ENCODE measurements around the gene FLYWCH2.

FLYWCH2 gene

GRCh38 chr16:2904100-2904921 is 21.3 kb downstream of the FLYWCH2 start:
- peaks cover 0 to 2% of the 10 kb centered on the region in 2 experiments for H3K36me3 ChIP-seq (ENCODE audit: control insufficient read depth in 1 of 2, insufficient read depth in 2 of 2, low read length in 2 of 2)
- H3K9ac ChIP-seq (ENCODE audit: low read length) = peak overlapping the region; percentile 0
- peak overlapping the region; percentile 45 for H4K91ac ChIP-seq (ENCODE audit: low read depth, low read length)
- peak overlapping the region; percentile 45 for H2BK120ac ChIP-seq (ENCODE audit: insufficient read depth, low read length, poor library complexity)
- H3K9me3 ChIP-seq (ENCODE audit: insufficient read depth, low read depth, low read length) = peaks cover 3% of the 10 kb centered on the region
- peak overlapping the region; percentile 17 for H3K4ac ChIP-seq (ENCODE audit: low read depth, low read length)
- H2BK12ac ChIP-seq (ENCODE audit: low read length) = no peak overlapping the region
- peaks cover 0 to 2% of the 10 kb centered on the region in 2 experiments for H3K4me1 ChIP-seq (ENCODE audit: control insufficient read depth in 1 of 2, insufficient read depth in 2 of 2, low read length in 2 of 2)
- H3K27me3 ChIP-seq (ENCODE audit: insufficient read depth, low read length) = no peaks in the 10 kb centered on the region
- WGBS (ENCODE audit: extremely low coverage, insufficient coverage, insufficient read length) = no CpG with 5 or more reads among the region's 62 CpGs
- peak overlapping the region; percentile 66 for H3K4me2 ChIP-seq (ENCODE audit: low read length)
- peaks cover 5% of the 10 kb centered on the region for H3K79me2 ChIP-seq (ENCODE audit: control insufficient read depth, insufficient read depth, low read length, poor library complexity)
- H4K8ac ChIP-seq (ENCODE audit: low read depth, low read length) = peak overlapping the region; percentile 74
- H3K4me3 ChIP-seq (ENCODE audit: low read depth, low read length) = peak overlapping the region; percentile 65
- peak; percentile 90 to 93 for DNase-seq
- peak overlapping the region; percentile 14 for H2BK5ac ChIP-seq (ENCODE audit: low read depth, low read length, poor library complexity)
- no peak overlapping the region for H3K27ac ChIP-seq (ENCODE audit: low read depth, low read length)
- no peak overlapping the region for H3K23ac ChIP-seq (ENCODE audit: low read length)
- H3K14ac ChIP-seq (ENCODE audit: low read length) = peak overlapping the region; percentile 87
- peak overlapping the region; percentile 80 for H2AFZ ChIP-seq (ENCODE audit: insufficient read depth, low read length, poor library complexity)
- peak overlapping the region; percentile 65 for H4K12ac ChIP-seq (ENCODE audit: low read depth, low read length)
- peak overlapping the region; percentile 51 for H3K18ac ChIP-seq (ENCODE audit: low read length)
- H3K79me1 ChIP-seq (ENCODE audit: low read length) = peaks cover 7% of the 10 kb centered on the region
- peak overlapping the region; percentile 64 for H2AK5ac ChIP-seq (ENCODE audit: low read length)

- Histone ChIP-seq H3K4me3 (ENCODE audit: low read depth, low read length) (peak overlapping the region; percentile 65), H3K36me3 (ENCODE audit: control insufficient read depth in 1 of 2, insufficient read depth in 2 of 2, low read length in 2 of 2) (no peaks in the 10 kb centered on the region), H3K27me3 (ENCODE audit: insufficient read depth, low read length) (no peaks in the 10 kb centered on the region), H2BK5ac (ENCODE audit: low read depth, low read length, poor library complexity) (peak overlapping the region; percentile 14), H2BK120ac (ENCODE audit: insufficient read depth, low read length, poor library complexity) (peak overlapping the region; percentile 45), H2BK12ac (ENCODE audit: low read length) (no peak overlapping the region), H3K79me1 (ENCODE audit: low read length) (peaks cover 7% of the 10 kb centered on the region), H4K91ac (ENCODE audit: low read depth, low read length) (peak overlapping the region; percentile 45), H2AK5ac (ENCODE audit: low read length) (peak overlapping the region; percentile 64), H3K23ac (ENCODE audit: low read length) (no peak overlapping the region), H4K12ac (ENCODE audit: low read depth, low read length) (peak overlapping the region; percentile 65), H3K18ac (ENCODE audit: low read length) (peak overlapping the region; percentile 51), H2AFZ (ENCODE audit: insufficient read depth, low read length, poor library complexity) (peak overlapping the region; percentile 80), H4K8ac (ENCODE audit: low read depth, low read length) (peak overlapping the region; percentile 72), H3K27ac (ENCODE audit: low read depth, low read length) (no peak overlapping the region), H3K4ac (ENCODE audit: low read depth, low read length) (peak overlapping the region; percentile 17), H3K4me2 (ENCODE audit: low read length) (peak overlapping the region; percentile 66), H3K9ac (ENCODE audit: low read length) (peak overlapping the region; percentile 0), H3K14ac (ENCODE audit: low read length) (peak overlapping the region; percentile 87), H3K4me1 (ENCODE audit: control insufficient read depth in 1 of 2, insufficient read depth in 2 of 2, low read length in 2 of 2) (peaks cover 0 to 2% of the 10 kb centered on the region in 2 experiments), H3K9me3 (ENCODE audit: insufficient read depth, low read depth, low read length) (peaks cover 3% of the 10 kb centered on the region), H3K79me2 (ENCODE audit: control insufficient read depth, insufficient read depth, low read length, poor library complexity) (peaks cover 5% of the 10 kb centered on the region)
- DNase-seq = no peak
- no CpG with 5 or more reads among the region's 32 CpGs for WGBS (ENCODE audit: extremely low coverage, insufficient coverage, insufficient read length)
Measured at GRCh38 chr16:2904922-2905240, 21.9 kb downstream of the FLYWCH2 start.

- Histone ChIP-seq H2BK5ac (ENCODE audit: low read depth, low read length, poor library complexity) (no peak overlapping the region), H4K12ac (ENCODE audit: low read depth, low read length) (peak overlapping the region; percentile 65), H3K79me2 (ENCODE audit: control insufficient read depth, insufficient read depth, low read length, poor library complexity) (peaks cover 5% of the 10 kb centered on the region), H2BK12ac (ENCODE audit: low read length) (no peak overlapping the region), H3K4me3 (ENCODE audit: low read depth, low read length) (peak overlapping the region; percentile 65), H2AFZ (ENCODE audit: insufficient read depth, low read length, poor library complexity) (peak overlapping the region; percentile 80), H3K4me1 (ENCODE audit: control insufficient read depth in 1 of 2, insufficient read depth in 2 of 2, low read length in 2 of 2) (peaks cover 0 to 2% of the 10 kb centered on the region in 2 experiments), H4K91ac (ENCODE audit: low read depth, low read length) (peak overlapping the region; percentile 45), H3K4me2 (ENCODE audit: low read length) (peak overlapping the region; percentile 66), H3K9ac (ENCODE audit: low read length) (no peak overlapping the region), H3K14ac (ENCODE audit: low read length) (peak overlapping the region; percentile 87), H3K4ac (ENCODE audit: low read depth, low read length) (no peak overlapping the region), H3K18ac (ENCODE audit: low read length) (peak overlapping the region; percentile 51), H3K79me1 (ENCODE audit: low read length) (peaks cover 7% of the 10 kb centered on the region), H3K36me3 (ENCODE audit: control insufficient read depth in 1 of 2, insufficient read depth in 2 of 2, low read length in 2 of 2) (no peaks in the 10 kb centered on the region), H2AK5ac (ENCODE audit: low read length) (peak overlapping the region; percentile 64), H3K9me3 (ENCODE audit: insufficient read depth, low read depth, low read length) (peaks cover 3% of the 10 kb centered on the region), H3K27me3 (ENCODE audit: insufficient read depth, low read length) (no peaks in the 10 kb centered on the region), H3K23ac (ENCODE audit: low read length) (no peak overlapping the region), H2BK120ac (ENCODE audit: insufficient read depth, low read length, poor library complexity) (peak overlapping the region; percentile 45), H3K27ac (ENCODE audit: low read depth, low read length) (no peak overlapping the region), H4K8ac (ENCODE audit: low read depth, low read length) (peak overlapping the region; percentile 72)
- no CpG with 5 or more reads among the region's 51 CpGs for WGBS (ENCODE audit: extremely low coverage, insufficient coverage, insufficient read length)
- DNase-seq = peak; percentile 99
Measured at GRCh38 chr16:2905241-2905987, 22.4 kb downstream of the FLYWCH2 start.

- H3K4ac ChIP-seq (ENCODE audit: low read depth, low read length) = no peak overlapping the region
- no peak overlapping the region for H2BK5ac ChIP-seq (ENCODE audit: low read depth, low read length, poor library complexity)
- DNase-seq = no peak
- H3K79me1 ChIP-seq (ENCODE audit: low read length) = peaks cover 7% of the 10 kb centered on the region
- no peak overlapping the region for H2AFZ ChIP-seq (ENCODE audit: insufficient read depth, low read length, poor library complexity)
- H4K8ac ChIP-seq (ENCODE audit: low read depth, low read length) = no peak overlapping the region
- peaks cover 3% of the 10 kb centered on the region for H3K9me3 ChIP-seq (ENCODE audit: insufficient read depth, low read depth, low read length)
- H3K27me3 ChIP-seq (ENCODE audit: insufficient read depth, low read length) = no peaks in the 10 kb centered on the region
- H4K12ac ChIP-seq (ENCODE audit: low read depth, low read length) = no peak overlapping the region
- no peak overlapping the region for H3K14ac ChIP-seq (ENCODE audit: low read length)
- no peak overlapping the region for H3K9ac ChIP-seq (ENCODE audit: low read length)
- no CpG with 5 or more reads among the region's 12 CpGs for WGBS (ENCODE audit: extremely low coverage, insufficient coverage, insufficient read length)
- no peak overlapping the region for H3K23ac ChIP-seq (ENCODE audit: low read length)
- no peaks in the 10 kb centered on the region for H3K36me3 ChIP-seq (ENCODE audit: control insufficient read depth in 1 of 2, insufficient read depth in 2 of 2, low read length in 2 of 2)
- no peak overlapping the region for H4K91ac ChIP-seq (ENCODE audit: low read depth, low read length)
- H3K27ac ChIP-seq (ENCODE audit: low read depth, low read length) = no peak overlapping the region
- H3K79me2 ChIP-seq (ENCODE audit: control insufficient read depth, insufficient read depth, low read length, poor library complexity) = peaks cover 5% of the 10 kb centered on the region
- no peak overlapping the region for H3K18ac ChIP-seq (ENCODE audit: low read length)
- H2AK5ac ChIP-seq (ENCODE audit: low read length) = no peak overlapping the region
- H3K4me3 ChIP-seq (ENCODE audit: low read depth, low read length) = no peak overlapping the region
- H2BK120ac ChIP-seq (ENCODE audit: insufficient read depth, low read length, poor library complexity) = no peak overlapping the region
- H2BK12ac ChIP-seq (ENCODE audit: low read length) = no peak overlapping the region
- peaks cover 0 to 2% of the 10 kb centered on the region in 2 experiments for H3K4me1 ChIP-seq (ENCODE audit: control insufficient read depth in 1 of 2, insufficient read depth in 2 of 2, low read length in 2 of 2)
- no peak overlapping the region for H3K4me2 ChIP-seq (ENCODE audit: low read length)
Measured at GRCh38 chr16:2905988-2906387, 23.0 kb downstream of the FLYWCH2 start.
